H1 (cell line): ENCODE results near the gene HTR3A. TPM values are rescaled to one million over a fixed set of nuclear protein-coding genes. Genes with fewer than 3 reads are reported as not detected.

ENCODE experiments used
- CTCF ChIA-PET: fragments of 300-600 bp; sonication (Branson Sonifier 250); formaldehyde crosslinking; loops from one replicate; lab custom pipeline; 2021; ENCODE audit not compliant: partially characterized antibody; lab: Charles Lee
- POLR2A ChIA-PET: fragments of 300-600 bp; sonication (Branson Sonifier 250); formaldehyde crosslinking; loops from one replicate; lab custom pipeline; 2021; ENCODE audit warnings: inconsistent platforms; ENCODE audit not compliant: partially characterized antibody; lab: Charles Lee
- DNase-seq, 2 experiments: peaks; one replicate each; pipeline versions ENCODE4 v3.0.0 to v3.0.0-alpha.2; 2010 to 2022; ENCODE audit warnings: low spot score in 2 of 2, low read depth in 1 of 2, mixed read lengths in 1 of 2
- FAIRE-seq: peaks from 2 replicates; lab custom pipeline; 2011; peaks lifted over from hg19 to GRCh38; lab: Jason Lieb, UNC
- H2AFZ ChIP-seq: 2 replicates; pipeline ENCODE4 v1.8.1; 2012; ENCODE audit warnings: low read length, inconsistent platforms
- H2AK5ac ChIP-seq: 2 replicates; pipeline ENCODE4 v1.6.1; 2013; ENCODE audit warnings: low read depth, low read length
- H2BK120ac ChIP-seq: replicated peaks from 2 replicates; pipeline ENCODE3; 2013; ENCODE audit warnings: low read depth, low read length, inconsistent platforms
- H2BK12ac ChIP-seq: 2 replicates; pipeline ENCODE4 v1.6.1; 2013; ENCODE audit warnings: low read depth, low read length
- H2BK15ac ChIP-seq: 2 replicates; pipeline ENCODE4 v1.6.1; 2013; ENCODE audit warnings: low read length
- H2BK20ac ChIP-seq: 2 replicates; pipeline ENCODE4 v1.6.1; 2013; ENCODE audit warnings: low read length
- H2BK5ac ChIP-seq: 2 replicates; pipeline ENCODE4 v1.6.1; 2013; ENCODE audit warnings: low read depth, low read length
- H3K14ac ChIP-seq: 2 replicates; pipeline ENCODE4 v1.6.1; 2013; ENCODE audit warnings: inconsistent platforms; ENCODE audit not compliant: insufficient read length
- H3K18ac ChIP-seq: 2 replicates; pipeline ENCODE4 v1.6.1; 2013; ENCODE audit warnings: low read length; ENCODE audit errors: extremely low read depth
- H3K23ac ChIP-seq: 2 replicates; pipeline ENCODE4 v1.6.1; 2013; ENCODE audit warnings: inconsistent platforms; ENCODE audit not compliant: insufficient read length
- H3K23me2 ChIP-seq: 2 replicates; pipeline ENCODE4 v1.6.1; 2013; ENCODE audit warnings: low read depth, low read length
- H3K27ac ChIP-seq: 2 replicates; pipeline ENCODE4 v1.6.1; 2011; ENCODE audit warnings: low read depth, low read length, inconsistent platforms
- H3K27me3 ChIP-seq, 4 experiments: replicated peaks in 1 of 4; 1 replicate in 1 of 4; 2 replicates in 3 of 4; pipeline versions ENCODE4 v1.6.1 to v1.8.1; 2011 to 2013; ENCODE audit warnings: low read length in 3 of 4, mild to moderate bottlenecking in 3 of 4, inconsistent platforms in 2 of 4, mixed read lengths in 2 of 4, moderate library complexity in 1 of 4; ENCODE audit not compliant: control insufficient read depth in 3 of 4, insufficient read depth in 3 of 4; ENCODE audit errors: extremely low read depth in 1 of 4
- H3K36me3 ChIP-seq, 4 experiments: 2 replicates each; pipeline versions ENCODE4 v1.6.1 to v1.8.1; 2011 to 2013; ENCODE audit warnings: mild to moderate bottlenecking in 4 of 4, low read length in 3 of 4, moderate library complexity in 2 of 4, control low read depth in 1 of 4, inconsistent platforms in 1 of 4; ENCODE audit not compliant: insufficient read depth in 4 of 4, control insufficient read depth in 2 of 4
- H3K4ac ChIP-seq: replicated peaks from 2 replicates; pipeline ENCODE3; 2013; ENCODE audit warnings: low read length, low read depth, mixed read lengths, inconsistent platforms; ENCODE audit not compliant: insufficient read length
- H3K4me1 ChIP-seq, 4 experiments: replicated peaks in 1 of 4; 1 replicate in 1 of 4; 2 replicates in 3 of 4; pipeline versions ENCODE4 v1.6.1 to v1.8.1; 2011 to 2013; ENCODE audit warnings: low read length in 3 of 4, inconsistent platforms in 2 of 4, mixed read lengths in 1 of 4; ENCODE audit not compliant: insufficient read depth in 4 of 4, control insufficient read depth in 3 of 4
- H3K4me2 ChIP-seq, 2 experiments: 2 replicates each; pipeline versions ENCODE4 v1.6.1 to v1.8.1; 2011 to 2013; ENCODE audit warnings: low read depth in 2 of 2, low read length in 2 of 2, control low read depth in 1 of 2, inconsistent platforms in 1 of 2, mild to moderate bottlenecking in 1 of 2; ENCODE audit not compliant: insufficient read depth in 1 of 2
- H3K4me3 ChIP-seq, 4 experiments: fragments of 200-600, 300-600 bp in 1 of 4; sonication (generic), shearing (Covaris generic), sonication (Bioruptor Twin) in 1 of 4; 2 replicates each; pipeline versions ENCODE4 v1.5.1 to v1.8.1; 2011 to 2016; ENCODE audit warnings: low read length in 4 of 4, low read depth in 3 of 4, control low read depth in 2 of 4, inconsistent platforms in 2 of 4, mild to moderate bottlenecking in 2 of 4, mixed read lengths in 1 of 4, moderate library complexity in 1 of 4; ENCODE audit not compliant: insufficient read depth in 2 of 4; ENCODE audit errors: extremely low read depth in 1 of 4
- H3K56ac ChIP-seq: replicated peaks from 2 replicates; pipeline ENCODE3; 2013; ENCODE audit warnings: low read depth, mild to moderate bottlenecking, mixed read lengths, low read length, inconsistent platforms; ENCODE audit not compliant: insufficient read length
- H3K79me1 ChIP-seq: 2 replicates; pipeline ENCODE4 v1.6.1; 2013; ENCODE audit warnings: low read depth, low read length, control low read depth
- H3K79me2 ChIP-seq, 2 experiments: 2 replicates each; pipeline versions ENCODE4 v1.6.1 to v1.8.1; 2012 to 2013; ENCODE audit warnings: low read length in 2 of 2, mild to moderate bottlenecking in 2 of 2, inconsistent platforms in 1 of 2; ENCODE audit not compliant: insufficient read depth in 2 of 2, control insufficient read depth in 1 of 2
- H3K9ac ChIP-seq, 4 experiments: replicated peaks in 1 of 4; 1 replicate in 1 of 4; 2 replicates in 3 of 4; pipeline versions ENCODE4 v1.6.1 to v1.8.1; 2011 to 2013; ENCODE audit warnings: low read depth in 3 of 4, low read length in 3 of 4, control low read depth in 2 of 4, mild to moderate bottlenecking in 2 of 4, moderate library complexity in 2 of 4, inconsistent platforms in 1 of 4; ENCODE audit errors: extremely low read depth in 1 of 4
- H3K9me3 ChIP-seq, 2 experiments: 2 replicates each; pipeline versions ENCODE4 v1.6.1 to v1.8.1; 2012 to 2013; ENCODE audit warnings: mild to moderate bottlenecking in 2 of 2, moderate library complexity in 2 of 2, control low read depth in 1 of 2, inconsistent platforms in 1 of 2, low read depth in 1 of 2, low read length in 1 of 2, mixed read lengths in 1 of 2; ENCODE audit not compliant: insufficient read depth in 2 of 2
- H4K20me1 ChIP-seq, 2 experiments: replicated peaks in 1 of 2; 2 replicates each; pipeline versions ENCODE3 to v1.8.1; 2011 to 2013; ENCODE audit warnings: inconsistent platforms in 2 of 2, low read length in 2 of 2, mild to moderate bottlenecking in 1 of 2; ENCODE audit not compliant: insufficient read depth in 2 of 2, control insufficient read depth in 1 of 2
- H4K5ac ChIP-seq: 2 replicates; pipeline ENCODE4 v1.6.1; 2013; ENCODE audit warnings: low read length, low read depth, mixed read lengths, inconsistent platforms; ENCODE audit not compliant: insufficient read length
- H4K8ac ChIP-seq: 2 replicates; pipeline ENCODE4 v1.8.0; 2013; ENCODE audit warnings: mild to moderate bottlenecking, moderate library complexity, low read length, inconsistent platforms; ENCODE audit not compliant: insufficient read depth; ENCODE audit errors: extremely low read depth
- H4K91ac ChIP-seq: replicated peaks from 2 replicates; pipeline ENCODE3; 2013; ENCODE audit warnings: low read length, mixed read lengths, inconsistent platforms; ENCODE audit not compliant: insufficient read length
- ASH2L ChIP-seq: fragments of 200-600, 300-600 bp; sonication (generic); IDR thresholded peaks from one replicate; pipeline ENCODE4 v1.7.1; 2017; ENCODE audit warnings: low read length
- CEBPB ChIP-seq: IDR thresholded peaks from 2 replicates; pipeline ENCODE4 v1.6.1; 2012; ENCODE audit warnings: low read depth, low read length
- HDAC6 ChIP-seq: IDR thresholded peaks from one replicate; pipeline ENCODE4 v1.7.1; 2012; ENCODE audit warnings: low read depth, mild to moderate bottlenecking, inconsistent platforms, low read length, moderate library complexity
- KDM5A ChIP-seq: fragments of 200-600 bp; IDR thresholded peaks from 2 replicates; pipeline ENCODE4 v1.7.1; 2012; ENCODE audit warnings: mild to moderate bottlenecking, low read length, inconsistent platforms, mixed read lengths
- SAP30 ChIP-seq: fragments of 300-600 bp; sonication (generic); IDR thresholded peaks from 2 replicates; pipeline ENCODE4 v1.7.1; 2012; ENCODE audit warnings: low read length, moderate library complexity, mild to moderate bottlenecking, inconsistent platforms; ENCODE audit not compliant: insufficient read depth, insufficient replicate concordance
- SIN3A ChIP-seq, 2 experiments: IDR thresholded peaks in 1 of 2; conservative IDR thresholded peaks in 1 of 2; 2 replicates each; pipeline ENCODE4 v1.6.1; 2011 to 2012; ENCODE audit warnings: low read length in 2 of 2, improper control_type of control experiment in 1 of 2, low read depth in 1 of 2, mild to moderate bottlenecking in 1 of 2
- SIX5 ChIP-seq: IDR thresholded peaks from 2 replicates; pipeline ENCODE4 v1.6.1; 2011; ENCODE audit warnings: mild to moderate bottlenecking, low read depth, low read length
- SRF ChIP-seq: IDR thresholded peaks from 2 replicates; pipeline ENCODE4 v1.6.1; 2011; ENCODE audit warnings: mild to moderate bottlenecking, low read depth, low read length, moderate library complexity
- YY1 ChIP-seq: IDR thresholded peaks from 2 replicates; pipeline ENCODE4 v1.6.1; 2011; ENCODE audit warnings: low read depth, mild to moderate bottlenecking, low read length
- ZNF274 ChIP-seq: IDR thresholded peaks from 2 replicates; pipeline ENCODE4 v1.7.0; 2012; ENCODE audit warnings: low read length, borderline replicate concordance; ENCODE audit errors: extremely low read depth
- WGBS, 2 experiments: shearing (Covaris generic) in 1 of 2; methylation state at CpG; one replicate each; pipeline versions ENCODE4 v1.1.6 to v1.1.7; 2013 to 2015; ENCODE audit warnings: low lambda C conversion rate in 2 of 2, mixed read lengths in 2 of 2, inconsistent platforms in 1 of 2, low coverage in 1 of 2, missing lambda C conversion rate in 1 of 2; ENCODE audit not compliant: insufficient replicate concordance in 2 of 2, insufficient coverage in 1 of 2, insufficient read length in 1 of 2; ENCODE audit errors: extremely low coverage in 1 of 2, missing lambda C conversion rate in 1 of 2; 5-methylcytosine and 5-hydroxymethylcytosine counted together
- polyA plus RNA-seq, 7 experiments: library from polyadenylated mRNA; depleted of rRNA in 3 of 7; stranded (reverse) in 5 of 7; unstranded in 2 of 7; fragments of >200 nt in 5 of 7; fragments of 200-250 nt in 2 of 7; gene quantifications; 1 replicate in 5 of 7; 2 replicates in 1 of 7; 4 replicates in 1 of 7; pipeline versions ENCODE4 v1.2.1 to v1.2.3, GENCODE V29; 2011 to 2013; ENCODE audit warnings: missing spikeins in 2 of 7, mixed read lengths in 2 of 7
- total RNA-seq: library from RNA; stranded (reverse); fragmentation: NEBNext Ultra II Directional; extraction: Animal tissue kit (Norgen Biotek cat#: 25700); gene quantifications from 2 replicates; pipeline ENCODE4 v1.2.1, GENCODE V29; 2021
- TF ChIP-seq, protein P1 (sequence below): IDR thresholded peaks from 2 replicates; pipeline ENCODE4 v1.6.1; 2012; ENCODE audit warnings: low read length, inconsistent platforms
- TF ChIP-seq, protein P2 (sequence below): IDR thresholded peaks from 2 replicates; pipeline ENCODE4 v1.6.1; 2012; ENCODE audit warnings: inconsistent platforms

HTR3A gene
- total and polyA plus RNA-seq, 2 of the 8 experiments (the other 6 are each of a cell fraction or from before 2014, with no cell fraction given): 7.5 to 8.9 TPM

DNA sequence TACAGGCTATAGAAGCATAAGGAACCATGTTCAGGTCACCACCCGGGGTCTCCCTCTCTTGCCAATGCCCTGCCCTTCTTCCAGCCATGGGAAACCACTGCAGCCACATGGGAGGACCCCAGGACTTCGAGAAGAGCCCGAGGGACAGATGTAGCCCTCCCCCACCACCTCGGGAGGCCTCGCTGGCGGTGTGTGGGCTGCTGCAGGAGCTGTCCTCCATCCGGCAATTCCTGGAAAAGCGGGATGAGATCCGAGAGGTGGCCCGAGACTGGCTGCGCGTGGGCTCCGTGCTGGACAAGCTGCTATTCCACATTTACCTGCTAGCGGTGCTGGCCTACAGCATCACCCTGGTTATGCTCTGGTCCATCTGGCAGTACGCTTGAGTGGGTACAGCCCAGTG lies 14.5 kb downstream of the HTR3A start:
- Histone ChIP-seq H3K27me3 (no peaks in the 10 kb centered on the region), H3K9me3 (no peaks in the 10 kb centered on the region), H4K8ac (no peak overlapping the region), H3K23ac (no peak overlapping the region), H2BK120ac (no peak overlapping the region), H3K4me2 (no peak overlapping the region), H3K14ac (no peak overlapping the region), H3K36me3 (no peaks in the 10 kb centered on the region), H3K18ac (no peak overlapping the region), H3K79me2 (no peaks in the 10 kb centered on the region), H4K5ac (no peak overlapping the region), H4K20me1 (peaks cover 0 to 4% of the 10 kb centered on the region in 2 experiments), H3K79me1 (no peaks in the 10 kb centered on the region), H2BK5ac (no peak overlapping the region), H2BK15ac (no peak overlapping the region), H3K9ac (no peak overlapping the region), H3K4me3 (no peak overlapping the region), H3K56ac (no peak overlapping the region), H2BK12ac (no peak overlapping the region), H3K4ac (no peak overlapping the region), H2BK20ac (no peak overlapping the region), H2AFZ (no peak overlapping the region), H3K23me2 (no peaks in the 10 kb centered on the region), H2AK5ac (no peak overlapping the region), H3K27ac (no peak overlapping the region), H3K4me1 (peaks cover 3 to 6% (median 4%) of the 10 kb centered on the region in 4 experiments; a peak in 5 of 7 replicates), H4K91ac (no peak overlapping the region)
- DNase-seq (no peak), FAIRE-seq (no peak)
- ChIA-PET POLR2A (interaction anchor here (0.6 kb wide), 1 partner anchor 38 kb away, joined by 3 read pairs; no protein-coding TSS in a partner anchor), CTCF (interaction anchor here (0.6 to 16.8 kb wide), 5 partner anchors 13 to 273 kb away, joined by 3 to 280 read pairs (median 4); no protein-coding TSS in a partner anchor)
- 88% methylated on average over 15 of the region's 15 CpGs; no CpG with 5 or more reads in 1 of the 2 experiments for WGBS, 2 experiments
- TF ChIP-seq SIX5: no peak
- no peak for TF ChIP-seq KDM5A
- TF ChIP-seq SRF: no peak
- no peak for TF ChIP-seq ASH2L
- TF ChIP-seq YY1: no peak
- TF ChIP-seq, protein P1, sequence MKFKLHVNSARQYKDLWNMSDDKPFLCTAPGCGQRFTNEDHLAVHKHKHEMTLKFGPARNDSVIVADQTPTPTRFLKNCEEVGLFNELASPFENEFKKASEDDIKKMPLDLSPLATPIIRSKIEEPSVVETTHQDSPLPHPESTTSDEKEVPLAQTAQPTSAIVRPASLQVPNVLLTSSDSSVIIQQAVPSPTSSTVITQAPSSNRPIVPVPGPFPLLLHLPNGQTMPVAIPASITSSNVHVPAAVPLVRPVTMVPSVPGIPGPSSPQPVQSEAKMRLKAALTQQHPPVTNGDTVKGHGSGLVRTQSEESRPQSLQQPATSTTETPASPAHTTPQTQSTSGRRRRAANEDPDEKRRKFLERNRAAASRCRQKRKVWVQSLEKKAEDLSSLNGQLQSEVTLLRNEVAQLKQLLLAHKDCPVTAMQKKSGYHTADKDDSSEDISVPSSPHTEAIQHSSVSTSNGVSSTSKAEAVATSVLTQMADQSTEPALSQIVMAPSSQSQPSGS: no peak
- TF ChIP-seq ZNF274: no peak
- TF ChIP-seq SAP30: no peak
- TF ChIP-seq CEBPB: no peak
- TF ChIP-seq HDAC6: no peak
- TF ChIP-seq SIN3A (conservative IDR thresholded peaks at IDR 0.05 in 1 of 2, IDR thresholded peaks at IDR 0.05 in 1 of 2; ENCODE audit: low read depth in 1 of 2, low read length in 2 of 2): no peak
- TF ChIP-seq, protein P2, sequence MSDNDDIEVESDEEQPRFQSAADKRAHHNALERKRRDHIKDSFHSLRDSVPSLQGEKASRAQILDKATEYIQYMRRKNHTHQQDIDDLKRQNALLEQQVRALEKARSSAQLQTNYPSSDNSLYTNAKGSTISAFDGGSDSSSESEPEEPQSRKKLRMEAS: no peak
